Measurements from ENCODE around the gene IL6ST.

IL6ST gene

GRCh38 chr5:55902696-55903095 is 92.1 kb downstream of the IL6ST start:
- H3K9me3 ChIP-seq (ENCODE audit: control insufficient read depth, insufficient read depth, low read depth, low read length): no peaks in the 10 kb centered on the region
- ChIA-PET CTCF (interaction anchor here (0.7 kb wide), 2 partner anchors 16 to 34 kb away, joined by 3 to 4 read pairs; no protein-coding TSS in a partner anchor), POLR2A (no interaction called here)

GRCh38 chr5:55900776-55901175 is 94.0 kb downstream of the IL6ST start:
- Histone ChIP-seq H3K4me1 (ENCODE audit: control insufficient read depth, insufficient read depth, low read length) (no peaks in the 10 kb centered on the region), H3K4me3 (ENCODE audit: low read depth, low read length) (no peak overlapping the region), H3K27ac (ENCODE audit: extremely low read depth, low read depth, low read length) (no peak overlapping the region), H3K36me3 (ENCODE audit: control insufficient read depth in 2 of 2, insufficient read depth in 1 of 2, low read length in 2 of 2) (no peaks in the 10 kb centered on the region), H3K9me3 (ENCODE audit: control insufficient read depth, insufficient read depth, low read depth, low read length) (no peaks in the 10 kb centered on the region)
- POLR2A ChIA-PET: interaction anchor here (0.6 kb wide), 1 partner anchor 196 kb away, joined by 3 read pairs; no protein-coding TSS in a partner anchor
- CTCF ChIA-PET: no interaction called here
- TF ChIP-seq CTCF (tag by site-specific recombination; IDR thresholded peaks at IDR 0.05) (no peak), ZFP69B (tag by site-specific recombination; IDR thresholded peaks at IDR 0.05) (no peak), ZNF449 (tag by site-specific recombination; IDR thresholded peaks at IDR 0.05) (no peak), ZNF133 (tag by site-specific recombination; IDR thresholded peaks at IDR 0.05) (no peak), ZNF433 (tag by site-specific recombination; IDR thresholded peaks at IDR 0.05; ENCODE audit: low read depth) (no peak), ZNF223 (tag by site-specific recombination; IDR thresholded peaks at IDR 0.05) (no peak), ZNF274 (IDR thresholded peaks at IDR 0.05; ENCODE audit: low read length) (no peak), ZNF274 (tag by site-specific recombination; IDR thresholded peaks at IDR 0.05; ENCODE audit: borderline replicate concordance) (no peak)

More at GRCh38 chr5:55902696-55903095, 92.1 kb downstream of the IL6ST start:
- Histone ChIP-seq H3K27ac (ENCODE audit: extremely low read depth, low read depth, low read length) (no peak overlapping the region), H3K4me3 (ENCODE audit: low read depth, low read length) (no peak overlapping the region), H3K36me3 (ENCODE audit: control insufficient read depth in 2 of 2, insufficient read depth in 1 of 2, low read length in 2 of 2) (no peaks in the 10 kb centered on the region), H3K4me1 (ENCODE audit: control insufficient read depth, insufficient read depth, low read length) (no peaks in the 10 kb centered on the region)
- TF ChIP-seq ZNF624 (tag by site-specific recombination; IDR thresholded peaks at IDR 0.05): no peak
- TF ChIP-seq CTCF (tag by site-specific recombination; IDR thresholded peaks at IDR 0.05): no peak
- no peak for TF ChIP-seq SCRT2 (tag by site-specific recombination; IDR thresholded peaks at IDR 0.05)
- no peak for TF ChIP-seq ZNF473 (tag by site-specific recombination; IDR thresholded peaks at IDR 0.05)
- no peak for TF ChIP-seq ZFP69B (tag by site-specific recombination; IDR thresholded peaks at IDR 0.05)
- TF ChIP-seq GFI1B (tag by site-specific recombination; IDR thresholded peaks at IDR 0.05): no peak
- no peak for TF ChIP-seq MZF1 (tag by site-specific recombination; IDR thresholded peaks at IDR 0.05; ENCODE audit: borderline replicate concordance)
- no peak for TF ChIP-seq ZNF140 (tag by site-specific recombination; IDR thresholded peaks at IDR 0.05)
- TF ChIP-seq ZBTB49 (tag by site-specific recombination; IDR thresholded peaks at IDR 0.05; ENCODE audit: low read depth): no peak
- TF ChIP-seq ZNF132 (tag by site-specific recombination; IDR thresholded peaks at IDR 0.05; ENCODE audit: borderline replicate concordance): no peak
- no peak for TF ChIP-seq ZNF658 (tag by site-specific recombination; IDR thresholded peaks at IDR 0.05)
- no peak for TF ChIP-seq ZSCAN5A (tag by site-specific recombination; IDR thresholded peaks at IDR 0.05)
- no peak for TF ChIP-seq OVOL3 (tag by site-specific recombination; IDR thresholded peaks at IDR 0.05)
- no peak for TF ChIP-seq BCL6B (tag by site-specific recombination; IDR thresholded peaks at IDR 0.05)
- no peak for TF ChIP-seq KLF8 (tag by site-specific recombination; IDR thresholded peaks at IDR 0.05)
- TF ChIP-seq ZSCAN16 (tag by site-specific recombination; IDR thresholded peaks at IDR 0.05): no peak

All from HEK293 (cell line).